NOMO-1 treated with DMSO at 0.1 percent for 48 hours (cell line): ENCODE data around the gene OSBPL5.
"Not testable (repeated sequence)": the region's sequence is repeated elsewhere in the genome, so short reads cannot be mapped to it uniquely, and the experiment has no call there.

ENCODE experiments used
- DNase-seq: peaks from one replicate; lab custom pipeline; 2025; ENCODE audit not compliant: unreplicated experiment; lab: John Stamatoyannopoulos, UW

The OSBPL5 gene

GRCh38 chr11:3089236-3090061 is 75.7 kb downstream of the OSBPL5 start:
- no peak for DNase-seq

- DNase-seq: no peak
Observed at GRCh38 chr11:3088806-3089205, 76.3 kb downstream of the OSBPL5 start.

GRCh38 chr11:3087821-3088800 is 77.0 kb downstream of the OSBPL5 start:
- no peak for DNase-seq

- DNase-seq: no peak
Observed at GRCh38 chr11:3087373-3087772, 77.7 kb downstream of the OSBPL5 start.

- DNase-seq: no peak
Observed at GRCh38 chr11:3086671-3087150, 78.4 kb downstream of the OSBPL5 start.

- DNase-seq: no peak
Observed at GRCh38 chr11:3086114-3086513, 79.0 kb downstream of the OSBPL5 start.

- no peak for DNase-seq
Observed at GRCh38 chr11:3085052-3085451, 80.1 kb downstream of the OSBPL5 start.

- DNase-seq: no peak
Observed at GRCh38 chr11:3083321-3083720, 81.8 kb downstream of the OSBPL5 start.

- DNase-seq: no peak
Observed at GRCh38 chr11:3081386-3081751, 83.7 kb downstream of the OSBPL5 start.

GRCh38 chr11:3080733-3081385 is 84.3 kb downstream of the OSBPL5 start:
- no peak for DNase-seq

- no peak for DNase-seq
Observed at GRCh38 chr11:3080104-3080503, 85.0 kb downstream of the OSBPL5 start.

GRCh38 chr11:3077846-3078440 is 87.2 kb downstream of the OSBPL5 start:
- DNase-seq: no peak

GRCh38 chr11:3077189-3077836 is 87.8 kb downstream of the OSBPL5 start:
- no peak for DNase-seq

- no peak for DNase-seq
Observed at GRCh38 chr11:3074912-3075589, 90.1 kb downstream of the OSBPL5 start.

- DNase-seq: no peak
Observed at GRCh38 chr11:3073029-3073435, 92.1 kb downstream of the OSBPL5 start.

GRCh38 chr11:3069425-3069824 is 95.7 kb downstream of the OSBPL5 start:
- no peak for DNase-seq

- not testable (repeated sequence) for DNase-seq
Observed at GRCh38 chr11:3066308-3066707, 98.8 kb downstream of the OSBPL5 start.

- not testable (repeated sequence) for DNase-seq
Observed at GRCh38 chr11:3064709-3065108, 100.4 kb downstream of the OSBPL5 start.

- not testable (repeated sequence) for DNase-seq
Observed at GRCh38 chr11:3063876-3064275, 101.2 kb downstream of the OSBPL5 start.

- not testable (repeated sequence) for DNase-seq
Observed at GRCh38 chr11:3063432-3063831, 101.7 kb downstream of the OSBPL5 start.
